PC-9 (cell line): ENCODE data around the gene PRKCA. TPM values are rescaled to one million over a fixed set of nuclear protein-coding genes. Genes with fewer than 3 reads are reported as not detected.

Source experiments
- BruUV-seq: library from RNA; stranded (reverse); fragments of 400-500 nt; replicated peaks from 2 replicates; lab custom pipeline; 2021; lab: Mats Ljungman, UMichigan
- CTCF ChIA-PET: fragments of 300-600 bp; sonication (Branson Sonifier 250); formaldehyde crosslinking; loops from one replicate; lab custom pipeline; 2022; ENCODE audit warnings: antibody characterized with exemption; lab: Charles Lee
- POLR2A ChIA-PET: fragments of 300-600 bp; sonication (Branson Sonifier 250); formaldehyde crosslinking; loops from one replicate; lab custom pipeline; 2022; ENCODE audit warnings: antibody characterized with exemption; ENCODE audit not compliant: unreplicated experiment; lab: Charles Lee
- DNase-seq, 2 experiments: peaks; one replicate each; pipeline versions ENCODE4 v3.0.0 to v3.0.0-alpha.2; 2015 to 2022; ENCODE audit warnings: mixed read lengths in 1 of 2
- H2AFZ ChIP-seq: fragments of 200-600 bp; sonication (generic); 2 replicates; pipeline ENCODE4 v1.8.1; 2017; ENCODE audit warnings: antibody characterized with exemption
- H3F3A ChIP-seq: fragments of 200-600 bp; sonication (generic); 2 replicates; pipeline ENCODE4 v1.8.1; 2017; ENCODE audit warnings: antibody characterized with exemption, mild to moderate bottlenecking, low read depth; ENCODE audit not compliant: insufficient read depth
- H3K27ac ChIP-seq: fragments of 200-600 bp; sonication (generic); 2 replicates; pipeline ENCODE4 v1.6.1; 2016; ENCODE audit warnings: mixed run types
- H3K27me3 ChIP-seq: fragments of 200-600 bp; sonication (generic); 2 replicates; pipeline ENCODE4 v1.6.1; 2016; ENCODE audit warnings: low read depth, mixed run types; ENCODE audit not compliant: insufficient read depth
- H3K36me3 ChIP-seq: fragments of 200-600 bp; sonication (generic); 2 replicates; pipeline ENCODE4 v1.6.1; 2016; ENCODE audit warnings: low read depth, mixed run types
- H3K4me1 ChIP-seq: fragments of 200-600 bp; sonication (generic); replicated peaks from 2 replicates; pipeline ENCODE4 v1.6.1; 2016; ENCODE audit warnings: mixed run types; ENCODE audit not compliant: insufficient read depth
- H3K4me2 ChIP-seq: fragments of 200-600 bp; sonication (generic); 2 replicates; pipeline ENCODE4 v1.6.1; 2017; ENCODE audit warnings: mixed run types
- H3K4me3 ChIP-seq: fragments of 200-600 bp; sonication (generic); 2 replicates; pipeline ENCODE4 v1.6.1; 2016; ENCODE audit warnings: mixed run types
- H3K79me2 ChIP-seq: fragments of 200-600 bp; sonication (generic); 2 replicates; pipeline ENCODE4 v1.6.1; 2017; ENCODE audit warnings: low read depth, mixed run types
- H3K9me2 ChIP-seq: fragments of 200-600 bp; sonication (generic); 2 replicates; pipeline ENCODE4 v1.8.1; 2017; ENCODE audit warnings: mild to moderate bottlenecking; ENCODE audit not compliant: insufficient read depth
- H3K9me3 ChIP-seq: fragments of 200-600 bp; sonication (generic); 2 replicates; pipeline ENCODE4 v1.8.1; 2016; ENCODE audit warnings: low read depth; ENCODE audit not compliant: insufficient read depth
- H4K20me1 ChIP-seq: fragments of 200-600 bp; sonication (generic); 2 replicates; pipeline ENCODE4 v1.8.1; 2017; ENCODE audit not compliant: insufficient read depth
- CTCF ChIP-seq: fragments of 200-600 bp; sonication (generic); conservative IDR thresholded peaks from 2 replicates; pipeline ENCODE4 v1.6.1; 2017; ENCODE audit warnings: mixed run types, antibody characterized with exemption, mild to moderate bottlenecking, moderate library complexity
- EZH2 ChIP-seq: fragments of 200-600 bp; sonication (generic); IDR thresholded peaks from 2 replicates; pipeline ENCODE4 v1.8.0; 2017; ENCODE audit warnings: antibody characterized with exemption, low read depth
- intact Hi-C: fragments of 100-400 bp; cut with micrococcal nuclease; formaldehyde crosslinking; loops from one replicate; pipeline ENCODE4 v1.10.0; 2022; ENCODE audit not compliant: unreplicated experiment
- total RNA-seq: library from RNA; stranded (reverse); gene quantifications from 2 replicates; pipeline ENCODE4 v1.2.3, GENCODE V29; 2021

The PRKCA gene
- total RNA-seq, 1 experiment from 2014 or later = 23.1 TPM

GRCh38 chr17:66750116-66750515, 447.7 kb downstream of the PRKCA start:
- H4K20me1 ChIP-seq = no peaks in the 10 kb centered on the region
- no peaks in the 10 kb centered on the region for H3K9me3 ChIP-seq
- no peak overlapping the region for H2AFZ ChIP-seq
- no peak overlapping the region for H3K4me3 ChIP-seq
- TF ChIP-seq CTCF (no peak), EZH2 (no peak)
- no peaks in the 10 kb centered on the region for H3K9me2 ChIP-seq
- no peaks in the 10 kb centered on the region; the same call in 1 of the 2 replicates for H3K36me3 ChIP-seq
- CTCF ChIA-PET = no interaction called here
- H3K4me2 ChIP-seq = no peak overlapping the region
- no peaks in the 10 kb centered on the region for H3K4me1 ChIP-seq
- no peaks in the 10 kb centered on the region for H3K79me2 ChIP-seq
- POLR2A ChIA-PET = no interaction called here
- BruUV-seq = no TSS peak
- no peak for DNase-seq
- no peaks in the 10 kb centered on the region for H3F3A ChIP-seq
- no peak overlapping the region for H3K27ac ChIP-seq
- H3K27me3 ChIP-seq = no peaks in the 10 kb centered on the region
- intact Hi-C loops = no loop called here

- DNase-seq = no peak
- Histone ChIP-seq H3K36me3 (no peaks in the 10 kb centered on the region; the same call in 1 of the 2 replicates), H3F3A (no peaks in the 10 kb centered on the region), H3K9me3 (no peaks in the 10 kb centered on the region), H3K27me3 (no peaks in the 10 kb centered on the region), H2AFZ (no peak overlapping the region), H3K9me2 (no peaks in the 10 kb centered on the region), H4K20me1 (no peaks in the 10 kb centered on the region), H3K4me2 (no peak overlapping the region), H3K4me1 (no peaks in the 10 kb centered on the region), H3K4me3 (no peak overlapping the region), H3K27ac (no peak overlapping the region), H3K79me2 (no peaks in the 10 kb centered on the region)
- BruUV-seq = no TSS peak
- no peak for TF ChIP-seq EZH2
- TF ChIP-seq CTCF = no peak
- CTCF ChIA-PET = no interaction called here
- intact Hi-C loops = no loop called here
- POLR2A ChIA-PET = no interaction called here
Measured at GRCh38 chr17:66750781-66751543, 448.5 kb downstream of the PRKCA start.

GRCh38 chr17:66751771-66752170, 449.4 kb downstream of the PRKCA start:
- BruUV-seq = no TSS peak
- Histone ChIP-seq H3K9me3 (no peaks in the 10 kb centered on the region), H3K4me1 (no peaks in the 10 kb centered on the region), H3K4me3 (no peak overlapping the region), H2AFZ (no peak overlapping the region), H3K79me2 (no peaks in the 10 kb centered on the region), H4K20me1 (no peaks in the 10 kb centered on the region), H3K27ac (no peak overlapping the region), H3K4me2 (no peak overlapping the region), H3K9me2 (no peaks in the 10 kb centered on the region), H3K36me3 (no peaks in the 10 kb centered on the region; the same call in 1 of the 2 replicates), H3F3A (no peaks in the 10 kb centered on the region), H3K27me3 (no peaks in the 10 kb centered on the region)
- CTCF ChIA-PET = no interaction called here
- POLR2A ChIA-PET = no interaction called here
- no peak for TF ChIP-seq EZH2
- intact Hi-C loops = no loop called here
- no peak for DNase-seq
